HG03575 (cell line): Measurements from ENCODE around the gene ALAS2.
"Not testable (repeated sequence)": the region's sequence is repeated elsewhere in the genome, so short reads cannot be mapped to it uniquely, and the experiment has no call there.

ENCODE experiments used
- ATAC-seq: cut with Tn5 transposase; IDR thresholded peaks from one replicate; pipeline ENCODE4 v1.9.1; 2021; ENCODE audit not compliant: unreplicated experiment, insufficient number of reproducible peaks, low FRiP score; ENCODE audit errors: extremely low read depth

ALAS2 gene, protein sequence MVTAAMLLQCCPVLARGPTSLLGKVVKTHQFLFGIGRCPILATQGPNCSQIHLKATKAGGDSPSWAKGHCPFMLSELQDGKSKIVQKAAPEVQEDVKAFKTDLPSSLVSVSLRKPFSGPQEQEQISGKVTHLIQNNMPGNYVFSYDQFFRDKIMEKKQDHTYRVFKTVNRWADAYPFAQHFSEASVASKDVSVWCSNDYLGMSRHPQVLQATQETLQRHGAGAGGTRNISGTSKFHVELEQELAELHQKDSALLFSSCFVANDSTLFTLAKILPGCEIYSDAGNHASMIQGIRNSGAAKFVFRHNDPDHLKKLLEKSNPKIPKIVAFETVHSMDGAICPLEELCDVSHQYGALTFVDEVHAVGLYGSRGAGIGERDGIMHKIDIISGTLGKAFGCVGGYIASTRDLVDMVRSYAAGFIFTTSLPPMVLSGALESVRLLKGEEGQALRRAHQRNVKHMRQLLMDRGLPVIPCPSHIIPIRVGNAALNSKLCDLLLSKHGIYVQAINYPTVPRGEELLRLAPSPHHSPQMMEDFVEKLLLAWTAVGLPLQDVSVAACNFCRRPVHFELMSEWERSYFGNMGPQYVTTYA

DNA sequence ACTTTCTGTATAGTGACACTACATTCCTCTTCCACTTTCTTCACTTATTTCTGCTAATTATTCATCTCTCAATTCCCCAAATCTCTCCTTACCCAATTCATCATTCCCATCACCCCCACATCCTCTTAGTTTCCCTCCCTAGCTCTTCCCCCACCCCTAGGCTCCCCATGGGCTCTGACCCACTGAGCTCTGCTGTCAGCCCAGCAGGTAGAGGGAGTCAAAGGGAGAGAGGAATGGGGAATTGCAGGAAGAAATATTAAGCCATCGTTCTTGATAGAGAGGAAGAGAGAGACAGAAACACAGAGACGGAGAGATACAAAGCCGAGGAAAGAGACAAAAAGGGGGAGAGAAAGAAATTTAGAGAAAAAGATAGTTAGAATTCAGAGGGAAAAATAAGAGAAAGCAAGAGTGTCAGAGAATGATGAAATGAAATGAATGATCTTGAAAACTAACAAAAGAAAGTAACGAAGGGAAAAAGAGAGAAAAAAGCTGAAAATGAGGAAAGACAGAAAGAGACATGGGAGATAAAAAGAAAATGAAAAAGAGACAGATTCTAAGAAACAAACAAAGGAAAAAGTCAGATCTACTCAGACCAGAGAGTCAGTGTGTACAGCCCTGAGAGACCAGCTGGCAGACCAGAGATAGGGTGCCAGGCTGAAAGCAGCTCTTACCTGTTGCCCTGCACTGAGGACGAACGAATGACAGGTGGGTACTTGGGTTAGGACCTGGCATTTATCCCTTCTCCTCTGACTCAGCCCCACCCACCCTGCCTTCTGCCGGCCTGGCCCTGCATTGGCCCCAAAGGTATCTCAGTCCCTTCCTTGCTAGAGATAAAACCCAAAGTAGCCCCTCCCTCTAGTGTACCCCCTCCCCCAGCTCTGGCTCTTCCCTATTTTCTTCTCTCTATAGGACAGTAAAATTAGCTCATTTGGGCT, at the start of gene ALAS2:
Gene ALAS2 (minus strand): TSS at position 707 of the 935 bp plus-strand sequence. CDS start 4,977 bp downstream, outside the sequence.
- no peak for ATAC-seq

DNA sequence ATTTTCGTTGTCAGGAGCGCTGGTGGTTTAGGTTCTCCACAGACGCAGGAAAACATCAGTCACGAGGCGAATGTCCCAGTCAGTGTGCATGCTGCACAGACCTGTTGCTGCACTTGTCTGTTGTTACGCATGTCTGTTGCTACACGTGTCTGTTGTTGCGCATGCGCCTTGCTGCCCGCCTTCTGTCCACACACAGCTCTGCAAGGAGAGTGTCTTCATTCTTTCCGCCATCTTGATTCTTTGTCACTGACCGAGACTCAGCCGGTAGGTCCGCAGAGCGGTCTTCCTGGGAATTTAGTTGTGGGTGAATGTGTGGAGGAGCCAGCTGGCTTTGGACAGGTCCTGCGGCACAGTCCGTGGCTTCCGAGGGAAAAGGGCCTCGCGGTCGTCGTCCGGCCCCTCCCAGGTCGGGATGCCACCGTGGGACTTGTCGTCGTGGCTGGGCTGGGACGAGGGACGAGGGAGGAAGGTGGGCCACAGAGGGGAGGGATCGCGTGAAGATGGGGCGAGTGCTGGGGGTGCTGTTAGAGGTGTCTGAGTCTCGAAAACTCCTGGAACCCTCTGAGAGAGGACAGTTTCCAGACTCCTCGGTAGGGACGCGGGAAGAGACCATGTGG, 44.2 kb upstream of the ALAS2 start, which contains the start of gene PAGE2B:
Gene PAGE2B (plus strand): TSS at position 180 of the 617 bp plus-strand sequence. CDS start 1,012 bp downstream, outside the sequence.
- no peak for ATAC-seq

DNA sequence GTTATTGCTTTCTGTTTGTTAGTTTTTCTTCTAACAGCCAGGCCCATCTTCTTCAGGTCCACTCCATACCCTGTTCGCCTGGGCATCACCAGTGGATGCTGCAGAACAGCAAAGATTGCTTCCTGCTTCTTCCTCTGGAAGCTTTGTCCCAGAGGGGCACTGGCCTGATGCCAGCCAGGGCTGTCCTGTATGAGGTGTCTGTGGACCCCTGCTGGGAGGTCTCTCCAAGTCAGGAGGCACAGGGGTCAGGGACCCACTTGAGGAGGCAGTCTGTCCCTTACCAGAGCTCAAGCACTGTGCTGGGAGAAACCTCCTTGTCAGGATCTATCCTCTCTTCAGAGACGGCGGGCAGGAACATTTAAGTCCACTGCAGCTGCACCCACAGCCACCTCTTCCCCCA, 41.5 kb upstream of the ALAS2 start:
- ATAC-seq, result no peak

DNA sequence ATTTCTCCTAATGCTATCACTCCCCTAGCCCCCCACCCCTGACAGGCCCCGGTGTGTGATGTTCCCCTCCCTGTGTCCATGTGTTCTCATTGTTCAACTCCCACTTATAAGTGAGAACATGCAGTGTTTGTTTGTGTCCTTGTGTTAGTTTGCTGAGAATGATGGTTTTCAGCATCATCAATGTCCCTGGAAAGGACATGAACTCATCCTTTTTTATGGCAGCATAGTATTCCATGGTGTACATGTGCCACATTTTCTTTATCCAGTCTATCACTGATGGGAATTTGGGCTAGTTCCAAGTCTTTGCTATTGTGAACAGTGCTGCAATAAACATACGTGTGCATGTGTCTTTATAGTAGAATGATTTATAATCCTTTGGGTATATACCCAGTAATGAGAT, 36.4 kb upstream of the ALAS2 start:
- not testable (repeated sequence) for ATAC-seq

DNA sequence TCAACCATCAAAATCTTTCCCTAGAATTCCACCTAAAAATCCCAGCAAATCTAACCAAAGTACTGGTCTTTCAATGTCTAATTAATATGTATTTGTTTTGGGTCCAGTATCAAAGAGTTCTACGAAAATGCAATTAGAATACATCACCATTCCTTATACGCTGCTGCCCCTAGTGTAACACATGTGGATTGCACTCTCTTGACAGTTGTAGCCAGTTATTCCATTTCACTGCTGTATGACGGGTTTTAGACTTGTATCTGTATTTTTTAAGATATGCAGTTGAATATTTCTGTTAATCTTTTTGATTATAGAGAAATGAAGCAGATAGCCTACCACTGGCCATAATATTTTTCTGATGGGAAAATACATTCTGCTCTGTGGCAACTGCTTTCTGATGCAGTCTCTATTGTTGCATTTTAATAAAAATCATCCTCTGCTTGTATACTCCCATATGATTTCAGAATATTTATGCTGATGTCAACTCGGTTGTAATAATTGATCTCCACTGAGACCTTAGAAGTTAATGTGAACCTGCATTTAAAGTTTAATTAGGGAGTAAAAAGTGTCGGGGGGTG, 27.0 kb upstream of the ALAS2 start:
- ATAC-seq, result no peak

DNA sequence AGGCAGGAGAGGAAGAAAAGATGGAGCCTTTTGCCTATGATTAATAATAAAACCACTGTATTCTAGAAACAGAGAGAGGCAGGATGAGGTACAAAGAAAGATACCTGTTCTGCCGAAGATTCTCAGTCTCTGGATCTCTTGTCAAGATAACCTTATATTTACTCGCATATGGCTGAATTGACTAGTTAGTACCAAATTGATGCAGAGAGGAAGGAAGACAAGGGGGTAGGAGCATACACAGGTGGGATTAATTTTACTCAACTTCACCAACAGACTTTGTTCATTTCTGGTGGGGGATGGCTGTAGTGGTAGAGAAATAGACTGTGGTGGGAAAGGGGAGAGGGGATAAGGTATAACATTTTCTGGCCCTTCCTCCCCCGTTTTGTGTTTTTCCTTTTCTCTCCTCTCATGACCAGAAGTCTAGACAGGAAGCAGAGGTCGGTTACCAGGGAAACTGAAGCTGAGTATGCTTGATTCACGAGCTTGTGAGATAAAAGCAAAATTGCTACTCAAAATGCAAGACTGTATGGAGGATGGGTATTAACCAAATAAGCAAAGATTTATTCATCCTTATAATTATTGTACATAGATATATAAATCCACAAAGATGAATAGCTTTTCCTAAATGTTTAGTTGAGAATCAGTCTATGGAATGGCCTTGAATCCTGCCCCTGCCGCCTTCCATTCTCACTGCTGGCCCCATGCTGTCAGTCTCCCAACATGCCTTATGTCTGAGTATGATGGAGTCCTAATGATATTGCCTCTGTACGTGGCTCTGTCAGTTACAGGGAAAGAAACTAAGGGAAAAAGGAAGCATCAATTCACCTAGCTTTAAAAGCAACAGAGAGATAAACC, 26.3 kb upstream of the ALAS2 start:
- no peak for ATAC-seq

DNA sequence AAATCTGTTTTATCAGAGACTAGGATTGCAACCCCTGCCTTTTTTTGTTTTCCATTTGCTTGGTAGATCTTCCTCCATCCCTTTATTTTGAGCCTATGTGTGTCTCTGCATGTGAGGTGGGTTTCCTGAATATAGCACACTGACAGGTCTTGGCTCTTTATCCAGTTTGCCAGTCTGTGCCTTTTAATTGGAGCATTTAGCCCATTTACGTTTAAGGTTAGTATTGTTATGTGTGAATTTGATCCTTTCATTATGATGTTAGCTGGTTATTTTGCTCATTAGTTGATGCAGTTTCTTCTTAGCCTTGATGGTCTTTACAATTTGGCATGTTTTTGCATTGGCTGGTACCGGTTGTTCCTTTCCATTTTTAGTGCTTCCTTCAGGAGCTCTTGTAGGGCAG, 19.8 kb upstream of the ALAS2 start:
- ATAC-seq, result not testable (repeated sequence)

DNA sequence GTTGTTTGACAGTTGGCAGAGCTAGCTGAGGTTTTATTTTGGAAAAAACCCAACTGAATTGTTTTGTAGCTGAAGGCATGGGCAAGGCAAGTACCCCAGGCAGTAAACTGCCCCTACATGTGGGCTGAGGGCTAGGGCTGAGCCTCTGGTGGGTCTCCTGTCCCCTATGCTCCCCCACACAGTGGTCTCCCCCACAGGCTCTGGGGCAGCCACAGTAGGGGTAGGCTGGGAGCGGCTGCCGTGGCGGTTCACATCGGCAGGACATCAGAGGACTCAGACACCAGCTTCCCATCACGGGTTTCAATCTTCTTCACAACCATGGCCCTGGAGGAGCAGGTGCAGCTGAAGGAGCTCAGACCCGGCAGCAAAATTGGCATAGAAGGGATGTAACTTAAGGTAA, 10.7 kb upstream of the ALAS2 start:
- ATAC-seq, result no peak

DNA sequence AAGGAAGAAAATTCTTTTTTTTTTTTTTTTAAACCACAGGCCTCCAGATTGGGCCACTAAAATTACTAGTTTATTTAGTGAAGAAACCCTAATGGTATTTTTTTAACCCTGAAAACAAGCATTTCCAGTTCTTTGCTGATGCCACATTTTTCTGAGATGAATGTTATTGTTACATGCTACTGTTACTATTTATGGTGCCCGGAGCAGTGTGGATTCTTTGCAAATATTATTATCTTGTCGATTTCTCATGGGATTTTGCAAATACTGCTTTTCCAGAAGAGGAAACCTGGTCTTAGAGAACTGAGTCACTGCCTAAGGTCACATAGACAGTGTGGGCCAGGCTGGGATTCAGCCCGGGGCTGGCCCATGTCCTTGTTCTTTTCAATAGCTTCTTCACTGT, 8.7 kb upstream of the ALAS2 start:
- ATAC-seq, result no peak

DNA sequence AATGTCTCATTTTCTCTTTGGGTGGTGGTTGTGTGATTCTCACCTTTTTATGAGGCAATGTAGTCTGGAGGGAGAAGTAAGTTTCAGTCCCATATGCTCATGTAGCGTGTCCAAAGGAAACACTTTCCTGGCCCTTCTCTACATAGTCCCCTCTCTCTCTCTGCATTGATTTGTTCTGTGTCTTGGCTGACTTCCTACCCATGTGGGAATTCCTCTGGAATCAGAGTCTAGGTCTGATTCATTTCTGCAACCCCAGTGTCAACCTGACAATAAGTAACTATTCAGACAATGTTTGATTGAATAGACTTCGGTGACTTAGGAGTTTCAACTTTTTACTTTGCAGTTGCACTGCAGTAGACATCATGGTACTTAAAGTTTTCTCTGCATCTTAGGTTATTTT, 2.7 kb upstream of the ALAS2 start:
- ATAC-seq, result no peak

DNA sequence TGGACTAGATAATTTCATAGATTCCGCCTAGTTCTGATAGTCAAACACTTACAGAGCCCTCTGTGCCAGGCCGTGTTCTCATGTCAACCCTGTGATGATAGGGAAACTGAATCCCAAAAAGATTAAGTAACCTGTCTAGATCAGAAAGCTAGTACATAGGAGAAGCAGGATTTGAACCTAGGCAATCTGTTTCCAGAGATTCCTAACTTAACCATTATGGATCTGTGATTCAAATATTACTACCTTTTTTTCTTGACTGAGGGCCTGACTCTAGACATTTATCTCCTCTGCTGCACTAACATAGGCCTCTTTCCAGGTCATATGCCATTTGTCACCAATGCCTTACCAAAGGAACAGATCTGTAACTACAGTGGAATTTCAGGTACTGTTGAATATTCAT, 1.5 kb downstream of the ALAS2 start:
- no peak for ATAC-seq

DNA sequence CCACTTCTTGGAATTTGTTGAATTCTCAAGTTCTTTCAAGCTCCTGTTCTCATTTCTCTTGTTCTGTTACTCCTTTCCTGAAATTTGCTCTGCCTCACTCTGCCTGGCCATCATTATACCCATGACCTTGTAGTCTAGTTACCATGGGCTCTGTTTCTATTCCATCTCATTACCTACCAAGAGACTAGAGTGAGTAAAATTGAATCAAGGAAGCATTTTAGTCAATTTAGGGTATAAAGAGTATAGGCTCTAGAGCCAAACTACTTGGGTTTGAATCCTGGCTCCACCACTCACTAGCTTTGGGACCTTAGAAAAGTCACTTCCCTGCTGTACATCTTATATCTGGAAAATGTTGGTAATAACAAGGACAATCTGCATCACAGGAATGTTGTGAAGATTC, 2.2 kb downstream of the ALAS2 start:
- ATAC-seq, result no peak

DNA sequence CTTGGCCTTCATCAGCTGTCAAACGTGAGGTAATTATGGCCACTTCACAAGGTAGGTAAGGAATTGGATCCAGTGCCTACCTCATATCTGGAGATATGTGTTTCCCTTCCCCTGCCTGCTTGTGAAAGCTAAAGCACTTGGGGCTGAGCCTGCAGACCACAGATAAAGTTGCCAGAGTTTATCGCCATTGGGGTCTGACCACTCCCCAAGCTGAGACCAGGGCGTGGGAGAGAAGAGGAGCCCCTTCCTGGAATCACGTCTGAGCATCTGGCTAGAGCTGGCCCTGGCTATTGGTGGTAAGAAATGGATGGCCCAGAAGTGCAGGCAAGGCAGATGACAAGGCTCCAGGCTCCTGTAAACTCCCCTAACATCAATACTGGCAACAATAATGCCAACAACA, 2.7 kb downstream of the ALAS2 start:
- ATAC-seq, result no peak

DNA sequence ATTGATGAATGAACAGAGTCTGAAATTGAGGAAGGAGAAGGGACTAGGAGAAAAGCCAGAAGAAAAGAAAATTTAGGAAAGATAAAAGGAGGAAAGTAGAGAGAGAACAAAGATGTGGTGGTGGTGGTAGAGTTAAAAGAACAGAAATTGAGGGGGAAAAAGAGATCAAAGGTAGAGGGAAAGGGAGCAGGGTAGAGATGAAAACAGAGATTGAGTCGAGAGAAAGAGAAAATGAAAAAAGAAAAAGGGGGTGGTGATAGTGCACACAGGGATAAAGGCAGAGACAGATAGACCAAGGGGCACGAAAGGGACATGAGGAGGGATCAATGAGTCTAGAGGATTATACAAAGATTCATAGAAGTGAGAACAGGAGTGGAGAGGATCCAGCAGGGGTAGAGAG, 3.9 kb downstream of the ALAS2 start:
- no peak for ATAC-seq

DNA sequence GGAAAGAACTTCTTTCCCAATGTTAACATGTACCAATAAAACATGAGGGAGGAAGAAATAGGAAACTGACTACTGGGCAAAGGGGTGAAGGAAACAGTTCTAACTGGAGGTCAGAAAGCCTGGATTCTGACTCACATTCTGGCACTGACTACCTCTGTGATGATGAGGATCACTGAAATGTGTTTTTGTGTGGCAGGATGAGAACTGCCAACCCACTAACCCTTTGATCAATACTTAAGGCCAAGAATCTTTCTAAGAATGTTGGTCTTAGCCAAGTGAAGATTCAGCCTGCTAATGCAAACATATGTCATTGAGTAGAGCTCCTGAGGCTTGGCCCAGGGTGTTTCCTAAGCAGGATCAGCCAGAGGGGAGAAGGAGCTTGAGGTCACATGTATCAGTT, 4.6 kb downstream of the ALAS2 start:
- ATAC-seq, result no peak

DNA sequence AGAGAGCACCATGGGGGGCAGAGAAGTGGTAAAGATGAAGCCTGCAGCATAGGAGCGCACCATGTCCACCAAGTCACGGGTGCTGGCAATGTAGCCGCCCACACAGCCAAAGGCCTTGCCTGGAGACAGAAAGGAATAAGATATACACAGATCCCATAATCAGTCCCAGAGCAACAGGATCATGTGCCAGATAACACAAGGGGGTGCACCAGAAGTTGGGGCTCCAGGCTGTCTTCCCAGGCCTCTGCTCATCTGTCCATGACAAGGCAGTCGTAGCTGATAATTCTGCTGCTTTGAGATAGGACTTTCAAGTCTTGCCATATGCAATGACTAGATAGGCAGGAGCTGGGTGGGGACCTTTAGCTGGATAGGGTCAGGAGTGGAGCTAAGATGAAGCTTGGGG, 15.9 kb downstream of the ALAS2 start:
- no peak for ATAC-seq

DNA sequence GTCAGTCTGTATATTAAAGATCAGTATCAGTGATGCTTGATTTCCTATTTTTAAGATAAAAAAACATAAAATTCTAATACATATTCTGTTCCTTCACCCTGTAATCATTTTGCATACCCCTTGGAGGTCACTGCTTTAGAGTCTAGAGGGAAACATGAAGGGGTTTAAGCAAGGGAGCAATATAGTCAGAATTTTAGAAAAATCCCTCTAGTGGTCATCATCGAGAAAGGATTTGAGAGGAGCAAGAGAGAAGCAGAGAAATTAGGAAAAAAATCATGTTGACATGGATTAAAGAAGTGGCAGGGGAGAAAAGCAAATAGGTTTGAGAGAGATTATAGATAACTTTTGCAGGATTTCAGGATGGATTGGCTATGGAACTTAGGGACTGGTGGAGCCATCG, 19.5 kb downstream of the ALAS2 start:
- no peak for ATAC-seq
